Mesothelial cell of epicardium (in vitro differentiated cells): ENCODE data around the gene PRR29. TPM values are rescaled to one million over a fixed set of nuclear protein-coding genes. Genes with fewer than 3 reads are reported as not detected.

Source experiments
- DNase-seq, 2 experiments: peaks; one replicate each; pipeline ENCODE4 v3.0.0; 2021; ENCODE audit warnings: low spot score in 2 of 2; ENCODE audit not compliant: unreplicated experiment in 2 of 2
- H3K27ac Mint-ChIP-seq: 2 replicates; pipeline ENCODE4 v1.8.0; 2021; ENCODE audit warnings: mixed read lengths
- H3K27me3 Mint-ChIP-seq: 2 replicates; pipeline ENCODE4 v1.8.0; 2021; ENCODE audit warnings: low read depth, mixed read lengths
- H3K36me3 Mint-ChIP-seq: 2 replicates; pipeline ENCODE4 v1.8.0; 2021; ENCODE audit warnings: mixed read lengths
- H3K4me1 Mint-ChIP-seq: 2 replicates; pipeline ENCODE4 v1.8.0; 2021; ENCODE audit warnings: mixed read lengths
- H3K4me3 Mint-ChIP-seq: 2 replicates; pipeline ENCODE4 v1.8.0; 2021; ENCODE audit warnings: mild to moderate bottlenecking, moderate library complexity, mixed read lengths
- H3K9me3 Mint-ChIP-seq: 2 replicates; pipeline ENCODE4 v1.8.0; 2021; ENCODE audit warnings: mixed read lengths
- total RNA-seq: library from RNA; stranded (reverse); gene quantifications from 3 replicates; pipeline ENCODE4 v1.2.1, GENCODE V29; 2021
- TF ChIP-seq, protein P1 (sequence below): fragments of 200-600 bp; sonication (generic); IDR thresholded peaks from one replicate; pipeline ENCODE4 v1.5.0; 2021; ENCODE audit warnings: antibody characterized with exemption; ENCODE audit not compliant: unreplicated experiment

The PRR29 gene
- total RNA-seq, 1 donor from 2014 or later: 2.0 TPM

DNA sequence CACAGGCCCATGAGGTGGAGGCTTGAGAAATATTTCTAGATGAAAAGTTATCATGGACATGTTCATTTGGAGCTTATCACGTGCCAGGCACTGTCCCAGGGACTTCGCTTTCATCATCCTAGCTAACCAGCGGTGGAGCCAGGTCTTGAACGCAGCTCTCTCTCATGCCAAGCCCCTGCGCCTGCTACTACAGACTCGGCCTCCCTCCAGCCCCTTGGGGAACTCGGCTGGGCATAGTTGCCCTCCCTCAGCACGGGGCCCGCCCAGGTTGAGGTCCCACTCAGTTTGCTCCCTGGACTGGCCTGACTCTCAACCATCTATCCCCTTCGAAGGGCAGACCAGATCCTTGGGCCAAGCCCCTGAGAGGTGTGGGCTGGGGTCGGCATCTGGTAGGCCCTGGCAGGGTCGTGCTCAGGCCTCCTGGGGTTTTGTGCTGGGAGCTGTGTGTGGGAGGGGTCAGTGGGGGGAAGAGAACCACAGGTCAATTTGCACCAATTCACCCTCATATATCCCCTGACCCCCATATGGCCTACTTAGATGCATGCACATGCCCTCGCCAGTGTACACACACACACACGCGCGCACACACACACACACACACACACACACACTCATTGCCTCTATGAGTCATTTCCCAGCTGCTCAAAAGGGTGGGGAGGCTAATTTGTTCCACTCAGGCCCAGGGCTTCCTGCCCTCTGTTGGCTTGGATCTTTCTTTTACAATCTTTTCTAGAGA, 13.3 kb upstream of the PRR29 start:
- peaks cover 1% of the 10 kb centered on the region for H3K36me3 Mint-ChIP-seq
- TF ChIP-seq, protein P1, sequence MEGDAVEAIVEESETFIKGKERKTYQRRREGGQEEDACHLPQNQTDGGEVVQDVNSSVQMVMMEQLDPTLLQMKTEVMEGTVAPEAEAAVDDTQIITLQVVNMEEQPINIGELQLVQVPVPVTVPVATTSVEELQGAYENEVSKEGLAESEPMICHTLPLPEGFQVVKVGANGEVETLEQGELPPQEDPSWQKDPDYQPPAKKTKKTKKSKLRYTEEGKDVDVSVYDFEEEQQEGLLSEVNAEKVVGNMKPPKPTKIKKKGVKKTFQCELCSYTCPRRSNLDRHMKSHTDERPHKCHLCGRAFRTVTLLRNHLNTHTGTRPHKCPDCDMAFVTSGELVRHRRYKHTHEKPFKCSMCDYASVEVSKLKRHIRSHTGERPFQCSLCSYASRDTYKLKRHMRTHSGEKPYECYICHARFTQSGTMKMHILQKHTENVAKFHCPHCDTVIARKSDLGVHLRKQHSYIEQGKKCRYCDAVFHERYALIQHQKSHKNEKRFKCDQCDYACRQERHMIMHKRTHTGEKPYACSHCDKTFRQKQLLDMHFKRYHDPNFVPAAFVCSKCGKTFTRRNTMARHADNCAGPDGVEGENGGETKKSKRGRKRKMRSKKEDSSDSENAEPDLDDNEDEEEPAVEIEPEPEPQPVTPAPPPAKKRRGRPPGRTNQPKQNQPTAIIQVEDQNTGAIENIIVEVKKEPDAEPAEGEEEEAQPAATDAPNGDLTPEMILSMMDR: no peak
- H3K27me3 Mint-ChIP-seq: peaks cover under 1% of the 10 kb centered on the region
- H3K9me3 Mint-ChIP-seq: peaks cover 13% of the 10 kb centered on the region
- no peak for DNase-seq
- no peak overlapping the region for H3K27ac Mint-ChIP-seq
- no peak overlapping the region for H3K4me3 Mint-ChIP-seq
- peaks cover 3% of the 10 kb centered on the region for H3K4me1 Mint-ChIP-seq

DNA sequence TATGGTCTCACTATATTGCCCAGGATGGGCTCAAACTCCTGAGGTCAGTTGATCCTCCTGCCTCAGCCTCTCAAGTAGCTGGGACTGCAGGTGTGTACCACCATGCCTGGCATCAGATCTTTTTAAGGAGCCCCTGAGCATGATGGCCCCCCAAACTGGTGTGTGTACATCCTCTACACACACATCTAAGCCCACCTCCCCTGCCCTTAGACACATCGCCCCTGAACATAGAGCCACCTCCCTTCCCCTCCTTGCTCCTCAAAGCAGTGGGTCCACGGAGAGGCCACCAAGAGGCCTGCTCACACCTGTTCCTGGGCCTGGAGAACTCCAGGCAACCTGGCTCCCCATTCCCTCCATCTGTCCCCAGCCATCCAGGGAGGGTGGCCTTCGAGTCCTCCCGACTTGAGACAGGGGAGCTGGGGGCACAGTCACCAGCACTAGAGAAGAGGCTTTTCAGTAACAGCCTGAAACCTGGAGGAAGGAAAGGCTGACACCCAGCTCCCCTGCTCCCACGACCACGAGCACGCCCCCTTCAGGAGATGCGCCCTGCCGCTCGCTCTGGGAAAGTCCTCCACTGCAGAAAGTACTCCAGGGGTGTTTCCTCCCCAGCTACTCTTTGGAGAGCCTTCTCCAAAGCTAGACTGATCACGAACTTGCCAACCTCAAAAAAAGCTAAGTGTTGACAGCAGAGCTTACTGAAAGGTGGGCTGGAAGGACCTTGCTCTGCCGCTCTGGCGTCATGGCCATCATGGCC, 12.6 kb upstream of the PRR29 start:
- Mint-ChIP-seq H3K4me3 (no peak overlapping the region), H3K27ac (no peak overlapping the region), H3K9me3 (peaks cover 13% of the 10 kb centered on the region), H3K27me3 (peaks cover 7% of the 10 kb centered on the region), H3K36me3 (peaks cover 1% of the 10 kb centered on the region), H3K4me1 (peaks cover 3% of the 10 kb centered on the region)
- DNase-seq: no peak
- TF ChIP-seq, protein P1: no peak

DNA sequence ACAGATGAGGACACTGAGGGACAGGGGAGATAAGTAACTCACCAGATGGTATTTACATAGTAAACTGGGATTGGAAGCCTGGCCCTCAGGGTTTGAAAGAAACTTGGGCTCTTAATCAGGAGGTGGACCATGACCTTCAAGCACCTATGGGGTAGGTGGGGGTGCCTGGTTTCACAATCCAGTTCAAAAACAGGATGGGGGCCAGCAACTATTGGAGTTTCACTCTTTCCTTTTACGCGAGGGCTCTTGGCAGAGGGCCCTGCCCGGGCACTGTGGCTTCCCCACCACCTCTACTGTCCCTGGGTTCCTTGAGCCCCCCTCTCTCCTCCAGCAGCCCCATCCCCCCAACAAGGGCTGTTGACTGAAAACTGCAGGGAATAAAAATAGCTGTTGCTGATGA, 11.3 kb upstream of the PRR29 start:
- H3K9me3 Mint-ChIP-seq: peaks cover 10% of the 10 kb centered on the region
- H3K4me1 Mint-ChIP-seq: peaks cover 3% of the 10 kb centered on the region
- H3K27me3 Mint-ChIP-seq: peaks cover 16% of the 10 kb centered on the region
- no peak overlapping the region for H3K4me3 Mint-ChIP-seq
- no peak overlapping the region for H3K27ac Mint-ChIP-seq
- DNase-seq: no peak
- peaks cover 1% of the 10 kb centered on the region for H3K36me3 Mint-ChIP-seq
- TF ChIP-seq, protein P1: no peak

DNA sequence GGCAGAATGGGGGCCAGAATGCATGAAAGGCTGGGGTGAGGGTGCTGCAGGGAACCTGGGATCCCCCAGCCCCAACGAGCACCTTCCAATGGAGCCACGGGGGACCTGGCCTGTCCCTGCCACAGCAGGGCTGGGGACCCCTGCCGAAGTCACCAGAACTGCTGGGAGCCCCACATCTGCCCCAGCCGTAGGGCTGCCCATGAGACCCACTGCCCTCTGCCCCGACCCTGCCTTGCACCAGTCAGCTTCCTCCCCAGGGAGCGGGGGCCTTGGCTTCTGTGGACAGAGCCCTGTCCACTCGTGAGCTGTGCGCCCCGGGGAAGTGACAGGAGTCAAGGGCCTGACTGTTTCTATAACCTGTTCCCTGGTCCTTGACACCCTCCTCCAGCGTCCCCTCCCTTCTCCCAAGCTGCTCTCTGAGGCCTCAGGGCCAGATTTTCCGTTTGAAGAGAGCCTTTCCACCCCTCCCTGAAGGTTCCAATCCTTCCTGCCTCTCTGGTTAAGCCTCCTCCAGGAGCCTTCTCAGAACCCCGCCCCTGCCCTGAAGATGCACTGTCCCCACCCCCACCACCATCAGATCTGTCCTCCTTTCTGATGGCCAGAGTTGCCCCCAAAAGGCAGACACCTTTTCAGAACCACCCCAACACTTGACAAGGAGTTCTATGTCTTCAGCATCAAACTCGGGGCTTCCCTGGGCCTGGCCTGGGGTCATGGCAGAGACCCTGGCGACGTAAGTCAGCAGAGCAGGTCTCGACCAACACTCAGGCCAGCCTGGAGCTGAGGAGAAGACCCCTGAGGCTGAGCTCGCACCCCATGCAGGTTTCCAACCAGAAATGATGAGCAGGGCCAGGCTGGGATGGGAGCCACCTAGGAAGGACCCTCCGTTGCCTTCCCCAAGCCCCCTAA, 10.7 kb upstream of the PRR29 start:
- no peak overlapping the region for H3K27ac Mint-ChIP-seq
- peaks cover 1% of the 10 kb centered on the region for H3K36me3 Mint-ChIP-seq
- H3K4me3 Mint-ChIP-seq: no peak overlapping the region

DNA sequence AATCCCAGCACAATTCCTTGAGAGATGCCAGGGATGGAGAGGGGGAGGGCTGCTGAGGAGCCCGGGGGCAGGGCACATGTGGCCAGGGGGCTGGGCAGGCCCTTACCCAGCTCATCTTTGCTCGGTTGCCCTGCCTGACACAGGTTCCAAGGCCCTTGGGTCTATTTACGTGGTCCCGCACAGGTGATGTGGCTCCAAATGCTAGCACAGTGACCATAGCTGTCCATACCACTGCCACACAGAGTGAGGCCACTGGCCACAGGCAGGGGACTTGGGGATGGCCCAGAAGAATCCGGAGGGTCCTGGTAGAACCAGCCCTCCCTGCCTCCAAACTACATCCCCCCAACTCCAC, 10.0 kb upstream of the PRR29 start:
- Mint-ChIP-seq H3K36me3 (no peaks in the 10 kb centered on the region), H3K27me3 (peaks cover 26% of the 10 kb centered on the region), H3K4me1 (peaks cover 3% of the 10 kb centered on the region), H3K9me3 (no peaks in the 10 kb centered on the region), H3K4me3 (no peak overlapping the region), H3K27ac (no peak overlapping the region)
- TF ChIP-seq, protein P1: no peak
- DNase-seq: no peak

More for the DNA sequence above, 10.7 kb upstream of the PRR29 start:
- TF ChIP-seq, protein P1: no peak
- H3K9me3 Mint-ChIP-seq: peaks cover 6% of the 10 kb centered on the region
- peaks cover 3% of the 10 kb centered on the region for H3K4me1 Mint-ChIP-seq
- H3K27me3 Mint-ChIP-seq: peaks cover 22% of the 10 kb centered on the region
- DNase-seq: no peak
